ENCODE results near the gene NPBWR2. TPM values are rescaled to one million over a fixed set of nuclear protein-coding genes. Genes with fewer than 3 reads are reported as not detected.

NPBWR2 gene
- polyA plus RNA-seq, 3 donors: not detected

- 54 to 64% (median 62%) methylated on average over 13 to 14 of the region's 14 CpGs for WGBS, 3 donors
- no peak overlapping the region for H3K27ac ChIP-seq (ENCODE audit: low read depth, low read length)
Measured at GRCh38 chr20:64069614-64070243, 37.6 kb downstream of the NPBWR2 start.

GRCh38 chr20:64069209-64069613 lies 38.2 kb downstream of the NPBWR2 start:
- H3K27ac ChIP-seq (ENCODE audit: low read depth, low read length): no peak overlapping the region
- 87 to 88% (median 88%) methylated on average over 20 of the region's 20 CpGs for WGBS, 3 donors

- WGBS, 3 donors: 73 to 78% (median 74%) methylated on average over 10 to 12 of the region's 12 CpGs
- no peak overlapping the region for H3K27ac ChIP-seq (ENCODE audit: low read depth, low read length)
Measured at GRCh38 chr20:64068386-64069208, 38.8 kb downstream of the NPBWR2 start.

GRCh38 chr20:64067733-64068307 lies 39.5 kb downstream of the NPBWR2 start:
- WGBS, 3 donors: 61 to 76% (median 71%) methylated on average over 10 to 12 of the region's 12 CpGs

GRCh38 chr20:64067005-64067632 lies 40.2 kb downstream of the NPBWR2 start:
- 74 to 86% (median 80%) methylated on average over 6 of the region's 6 CpGs for WGBS, 3 donors

More at GRCh38 chr20:64067733-64068307, 39.5 kb downstream of the NPBWR2 start:
- no peak overlapping the region for H3K27ac ChIP-seq (ENCODE audit: low read depth, low read length)

GRCh38 chr20:64065974-64066343 lies 41.4 kb downstream of the NPBWR2 start:
- WGBS, 3 donors: 37 to 64% (median 49%) methylated on average over 5 of the region's 5 CpGs
- H3K27ac ChIP-seq (ENCODE audit: low read depth, low read length): no peak overlapping the region

More at GRCh38 chr20:64067005-64067632, 40.2 kb downstream of the NPBWR2 start:
- H3K27ac ChIP-seq (ENCODE audit: low read depth, low read length): no peak overlapping the region

- WGBS, 3 donors: 49 to 52% (median 49%) methylated on average over 27 of the region's 27 CpGs
- H3K27ac ChIP-seq (ENCODE audit: low read depth, low read length): no peak overlapping the region
Measured at GRCh38 chr20:64065062-64065973, 42.0 kb downstream of the NPBWR2 start.

- no peak overlapping the region for H3K27ac ChIP-seq (ENCODE audit: low read depth, low read length)
- 25 to 44% (median 35%) methylated on average over 12 of the region's 12 CpGs for WGBS, 3 donors
Measured at GRCh38 chr20:64064145-64064698, 43.1 kb downstream of the NPBWR2 start.

- WGBS, 3 donors: 2 to 7% (median 3%) methylated on average over 32 to 51 of the region's 51 CpGs
- no peak overlapping the region for H3K27ac ChIP-seq (ENCODE audit: low read depth, low read length)
Measured at GRCh38 chr20:64063389-64064144, 43.8 kb downstream of the NPBWR2 start.

GRCh38 chr20:64062596-64063388 lies 44.6 kb downstream of the NPBWR2 start, which contains the start of gene TCEA2:
TCEA2 (plus strand) TSS chr20:64063198; CDS start chr20:64063313, 115 bp downstream.
- 5 to 10% (median 9%) methylated on average over 39 to 85 of the region's 85 CpGs for WGBS, 3 donors
- H3K27ac ChIP-seq (ENCODE audit: low read depth, low read length): no peak within 1 kb of the TSS

- WGBS, 3 donors: 53 to 60% (median 57%) methylated on average over 5 of the region's 5 CpGs
- H3K27ac ChIP-seq (ENCODE audit: low read depth, low read length): no peak overlapping the region
Measured at GRCh38 chr20:64062276-64062595, 45.1 kb downstream of the NPBWR2 start.

GRCh38 chr20:64058536-64058935 lies 48.8 kb downstream of the NPBWR2 start:
- no peak overlapping the region for H3K27ac ChIP-seq (ENCODE audit: low read depth, low read length)

GRCh38 chr20:64057628-64058498 lies 49.5 kb downstream of the NPBWR2 start:
- H3K27ac ChIP-seq (ENCODE audit: low read depth, low read length): no peak overlapping the region

More at GRCh38 chr20:64058536-64058935, 48.8 kb downstream of the NPBWR2 start:
- WGBS, 3 donors: 65 to 86% (median 77%) methylated on average over 12 of the region's 12 CpGs

GRCh38 chr20:64056889-64057627 lies 50.3 kb downstream of the NPBWR2 start:
- 35 to 54% (median 45%) methylated on average over 37 to 39 of the region's 39 CpGs for WGBS, 3 donors
- H3K27ac ChIP-seq (ENCODE audit: low read depth, low read length): no peak overlapping the region

More at GRCh38 chr20:64057628-64058498, 49.5 kb downstream of the NPBWR2 start:
- 28 to 34% (median 34%) methylated on average over 33 of the region's 33 CpGs for WGBS, 3 donors

GRCh38 chr20:64056639-64056888 lies 50.8 kb downstream of the NPBWR2 start:
- WGBS, 3 donors: 30 to 43% (median 31%) methylated on average over 7 of the region's 7 CpGs
- no peak overlapping the region for H3K27ac ChIP-seq (ENCODE audit: low read depth, low read length)

Measured in adipose tissue (tissue), 3 donors.